OCI-LY1 (cell line): ENCODE results near the gene GAK.

Experiments used
- H2AFZ ChIP-seq: fragments of 200-600 bp; sonication (generic), shearing (Covaris generic); 2 replicates; pipeline ENCODE4 v1.6.0; 2014; ENCODE audit warnings: antibody characterized with exemption, mild to moderate bottlenecking, low read length
- H3F3A ChIP-seq: fragments of 200-600 bp; sonication (generic), shearing (Covaris generic); 2 replicates; pipeline ENCODE4 v1.6.0; 2014; ENCODE audit warnings: mild to moderate bottlenecking, antibody characterized with exemption, low read length, moderate library complexity; ENCODE audit not compliant: insufficient read depth
- H3K27ac ChIP-seq: fragments of 200-600 bp; sonication (generic); 2 replicates; pipeline ENCODE4 v1.5.1; 2014; ENCODE audit warnings: low read length, mixed run types, mild to moderate bottlenecking, low read depth; ENCODE audit not compliant: poor library complexity, severe bottlenecking
- H3K27me3 ChIP-seq: fragments of 200-600 bp; sonication (generic); 2 replicates; pipeline ENCODE4 v1.6.0; 2014; ENCODE audit warnings: antibody characterized with exemption, mild to moderate bottlenecking, low read length, moderate library complexity; ENCODE audit not compliant: insufficient read depth
- H3K36me3 ChIP-seq: fragments of 200-600 bp; sonication (generic); 2 replicates; pipeline ENCODE4 v1.6.1; 2014; ENCODE audit warnings: mild to moderate bottlenecking, antibody characterized with exemption, low read length, moderate library complexity, mixed read lengths; ENCODE audit not compliant: insufficient read depth
- H3K4me1 ChIP-seq: fragments of 200-600 bp; sonication (generic); 2 replicates; pipeline ENCODE4 v1.5.1; 2014; ENCODE audit warnings: mild to moderate bottlenecking, low read length, moderate library complexity; ENCODE audit not compliant: insufficient read depth, severe bottlenecking
- H3K4me2 ChIP-seq: fragments of 200-600 bp; sonication (generic), shearing (Covaris generic); 2 replicates; pipeline ENCODE4 v1.6.1; 2014; ENCODE audit warnings: low read length
- H3K4me3 ChIP-seq: fragments of 200-600 bp; sonication (generic); 2 replicates; pipeline ENCODE4 v1.5.1; 2014; ENCODE audit warnings: low read length, low read depth, mild to moderate bottlenecking, mixed read lengths; ENCODE audit not compliant: poor library complexity, severe bottlenecking
- H3K79me2 ChIP-seq: fragments of 200-600 bp; shearing (Covaris generic); 2 replicates; pipeline ENCODE4 v1.6.1; 2016; ENCODE audit warnings: mixed run types, low read length, mixed read lengths; ENCODE audit not compliant: insufficient read depth
- H3K9ac ChIP-seq: fragments of 200-600 bp; sonication (generic), shearing (Covaris generic); 2 replicates; pipeline ENCODE4 v1.6.1; 2014; ENCODE audit warnings: mild to moderate bottlenecking, low read length, mixed read lengths
- H3K9me2 ChIP-seq: fragments of 200-600 bp; sonication (generic), shearing (Covaris generic); 2 replicates; pipeline ENCODE4 v1.6.1; 2014; ENCODE audit warnings: low read depth, mild to moderate bottlenecking, low read length, mixed read lengths
- H3K9me3 ChIP-seq: fragments of 200-600 bp; shearing (Covaris generic); 2 replicates; pipeline ENCODE4 v1.6.1; 2014; ENCODE audit warnings: low read length, mixed read lengths
- H4K20me1 ChIP-seq: fragments of 200-600 bp; sonication (generic), shearing (Covaris generic); 2 replicates; pipeline ENCODE4 v1.6.0; 2016; ENCODE audit warnings: mild to moderate bottlenecking, low read length; ENCODE audit not compliant: insufficient read depth
- CTCF ChIP-seq: fragments of 200-600 bp; sonication (generic), shearing (Covaris generic); IDR thresholded peaks from 2 replicates; pipeline ENCODE4 v1.5.1; 2017; ENCODE audit warnings: mild to moderate bottlenecking, antibody characterized with exemption, low read length, moderate library complexity, mixed read lengths
- EZH2 ChIP-seq: fragments of 200-600 bp; sonication (generic), shearing (Covaris generic); IDR thresholded peaks from 2 replicates; pipeline ENCODE4 v1.8.0; 2017; ENCODE audit warnings: borderline replicate concordance, mixed run types, mild to moderate bottlenecking, antibody characterized with exemption, low read length, moderate library complexity, mixed read lengths

The GAK gene

GRCh38 chr4:909821-910220, 22.3 kb downstream of the GAK start:
- Histone ChIP-seq H4K20me1 (no peaks in the 10 kb centered on the region), H2AFZ (no peak overlapping the region), H3K27me3 (no peaks in the 10 kb centered on the region), H3K27ac (no peak overlapping the region), H3K9me2 (no peaks in the 10 kb centered on the region), H3F3A (no peaks in the 10 kb centered on the region), H3K4me3 (no peak overlapping the region), H3K9me3 (no peaks in the 10 kb centered on the region), H3K36me3 (no peaks in the 10 kb centered on the region; the same call in 1 of the 2 replicates), H3K9ac (no peak overlapping the region), H3K79me2 (no peaks in the 10 kb centered on the region), H3K4me1 (peaks cover 4% of the 10 kb centered on the region), H3K4me2 (no peak overlapping the region)
- TF ChIP-seq CTCF (no peak), EZH2 (no peak)

GRCh38 chr4:909131-909571, 23.0 kb downstream of the GAK start:
- Histone ChIP-seq H3K4me1 (no peaks in the 10 kb centered on the region), H3K4me2 (no peak overlapping the region), H3K9ac (no peak overlapping the region), H3K9me3 (no peaks in the 10 kb centered on the region), H3K27me3 (no peaks in the 10 kb centered on the region), H3K36me3 (no peaks in the 10 kb centered on the region; the same call in 1 of the 2 replicates), H2AFZ (no peak overlapping the region), H3K9me2 (no peaks in the 10 kb centered on the region), H3F3A (no peaks in the 10 kb centered on the region), H4K20me1 (no peaks in the 10 kb centered on the region), H3K79me2 (no peaks in the 10 kb centered on the region), H3K27ac (no peak overlapping the region), H3K4me3 (no peak overlapping the region)
- TF ChIP-seq EZH2 (no peak), CTCF (no peak)

GRCh38 chr4:907691-908425, 24.3 kb downstream of the GAK start:
- Histone ChIP-seq H2AFZ (no peak overlapping the region), H3K79me2 (no peaks in the 10 kb centered on the region), H3K27ac (no peak overlapping the region), H3K4me1 (no peaks in the 10 kb centered on the region), H3K9ac (no peak overlapping the region), H4K20me1 (no peaks in the 10 kb centered on the region), H3K36me3 (no peaks in the 10 kb centered on the region; the same call in 1 of the 2 replicates), H3K27me3 (no peaks in the 10 kb centered on the region), H3K4me3 (no peak overlapping the region), H3F3A (no peaks in the 10 kb centered on the region), H3K9me3 (no peaks in the 10 kb centered on the region), H3K9me2 (no peaks in the 10 kb centered on the region), H3K4me2 (no peak overlapping the region)
- TF ChIP-seq CTCF (no peak), EZH2 (no peak)
